DND-41 (cell line): ENCODE results near the gene TTLL4.

Experiments
- ATAC-seq: fragments of 200-7000 bp; cut with Tn5 transposase; 3 replicates; pipeline ENCODE4 v1.9.1; 2021; ENCODE audit warnings: low read depth; ENCODE audit not compliant: insufficient read depth
- DNase-seq: peaks from one replicate; pipeline ENCODE4 v3.0.0-alpha.2; 2020
- H2AFZ ChIP-seq: 2 replicates; pipeline ENCODE4 v1.6.0; 2012; ENCODE audit warnings: low read depth, low read length
- H3K27ac ChIP-seq: 2 replicates; pipeline ENCODE4 v1.5.1; 2012; ENCODE audit warnings: low read length, inconsistent platforms
- H3K27me3 ChIP-seq: fragments of 200-600 bp; sonication (generic); 2 replicates; pipeline ENCODE4 v1.6.0; 2012; ENCODE audit warnings: low read length, mild to moderate bottlenecking, inconsistent platforms; ENCODE audit not compliant: insufficient read depth, poor library complexity
- H3K36me3 ChIP-seq: 2 replicates; pipeline ENCODE4 v1.5.1; 2012; ENCODE audit warnings: low read length, inconsistent platforms; ENCODE audit not compliant: insufficient read depth
- H3K4me1 ChIP-seq: 2 replicates; pipeline ENCODE4 v1.5.1; 2012; ENCODE audit warnings: mild to moderate bottlenecking, low read length; ENCODE audit not compliant: insufficient read depth
- H3K4me2 ChIP-seq: 2 replicates; pipeline ENCODE4 v1.6.0; 2012; ENCODE audit warnings: mild to moderate bottlenecking, moderate library complexity, low read length, inconsistent platforms; ENCODE audit not compliant: insufficient read depth
- H3K4me3 ChIP-seq, 2 experiments: fragments of 200-600 bp in 1 of 2; shearing (Covaris generic) in 1 of 2; 2 replicates each; pipeline ENCODE4 v1.5.1; 2012 to 2016; ENCODE audit warnings: inconsistent platforms in 2 of 2, low read length in 2 of 2, mild to moderate bottlenecking in 2 of 2, low read depth in 1 of 2, moderate library complexity in 1 of 2
- H3K79me2 ChIP-seq: 2 replicates; pipeline ENCODE4 v1.6.0; 2012; ENCODE audit warnings: low read length, inconsistent platforms; ENCODE audit not compliant: insufficient read depth
- H3K9ac ChIP-seq: 2 replicates; pipeline ENCODE4 v1.6.0; 2012; ENCODE audit warnings: low read depth, mild to moderate bottlenecking, inconsistent platforms, low read length, moderate library complexity
- H3K9me3 ChIP-seq: 2 replicates; pipeline ENCODE4 v1.5.1; 2012; ENCODE audit warnings: low read length, moderate library complexity, mild to moderate bottlenecking, inconsistent platforms; ENCODE audit not compliant: insufficient read depth, severe bottlenecking
- H4K20me1 ChIP-seq: 2 replicates; pipeline ENCODE4 v1.6.0; 2012; ENCODE audit warnings: low read length; ENCODE audit not compliant: insufficient read depth
- EZH2 ChIP-seq: IDR thresholded peaks from 3 replicates; pipeline ENCODE4 v1.6.1; 2012; ENCODE audit warnings: borderline replicate concordance, low read depth, mild to moderate bottlenecking, moderate library complexity, low read length, inconsistent platforms; ENCODE audit not compliant: severe bottlenecking
- TF ChIP-seq, protein P1 (sequence below): IDR thresholded peaks from 2 replicates; pipeline ENCODE4 v1.5.1; 2012; ENCODE audit warnings: borderline replicate concordance, low read length, moderate library complexity, mild to moderate bottlenecking; ENCODE audit not compliant: poor library complexity, severe bottlenecking; ENCODE audit errors: extremely low read depth

The TTLL4 gene

DNA sequence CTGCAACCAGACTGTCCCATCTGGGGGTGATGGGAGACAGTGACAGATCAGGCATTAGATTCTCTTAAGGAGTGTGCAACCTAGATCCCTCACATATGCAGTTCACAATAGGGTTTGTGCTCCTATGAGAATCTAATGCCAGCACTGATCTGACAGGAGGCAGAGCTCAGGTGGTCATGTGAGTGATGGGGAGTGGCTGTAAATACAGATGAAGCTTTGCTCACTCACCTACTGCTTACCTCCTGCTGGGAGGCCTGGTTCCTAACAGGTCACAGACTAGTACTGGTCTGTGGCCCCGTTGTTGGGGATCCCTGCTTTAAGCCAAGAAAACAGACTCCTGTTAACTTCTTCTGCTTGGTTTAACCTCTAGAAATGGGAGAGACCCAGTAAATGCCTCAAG, 74.5 kb downstream of the TTLL4 start:
- H3K27me3 ChIP-seq: no peaks in the 10 kb centered on the region
- H3K4me3 ChIP-seq: no peak overlapping the region
- no peak overlapping the region for H3K9ac ChIP-seq
- no peaks in the 10 kb centered on the region for H3K79me2 ChIP-seq
- DNase-seq (no peak), ATAC-seq (no peak)
- H3K4me2 ChIP-seq: no peak overlapping the region
- TF ChIP-seq EZH2: no peak
- TF ChIP-seq, protein P1, sequence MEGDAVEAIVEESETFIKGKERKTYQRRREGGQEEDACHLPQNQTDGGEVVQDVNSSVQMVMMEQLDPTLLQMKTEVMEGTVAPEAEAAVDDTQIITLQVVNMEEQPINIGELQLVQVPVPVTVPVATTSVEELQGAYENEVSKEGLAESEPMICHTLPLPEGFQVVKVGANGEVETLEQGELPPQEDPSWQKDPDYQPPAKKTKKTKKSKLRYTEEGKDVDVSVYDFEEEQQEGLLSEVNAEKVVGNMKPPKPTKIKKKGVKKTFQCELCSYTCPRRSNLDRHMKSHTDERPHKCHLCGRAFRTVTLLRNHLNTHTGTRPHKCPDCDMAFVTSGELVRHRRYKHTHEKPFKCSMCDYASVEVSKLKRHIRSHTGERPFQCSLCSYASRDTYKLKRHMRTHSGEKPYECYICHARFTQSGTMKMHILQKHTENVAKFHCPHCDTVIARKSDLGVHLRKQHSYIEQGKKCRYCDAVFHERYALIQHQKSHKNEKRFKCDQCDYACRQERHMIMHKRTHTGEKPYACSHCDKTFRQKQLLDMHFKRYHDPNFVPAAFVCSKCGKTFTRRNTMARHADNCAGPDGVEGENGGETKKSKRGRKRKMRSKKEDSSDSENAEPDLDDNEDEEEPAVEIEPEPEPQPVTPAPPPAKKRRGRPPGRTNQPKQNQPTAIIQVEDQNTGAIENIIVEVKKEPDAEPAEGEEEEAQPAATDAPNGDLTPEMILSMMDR: no peak
- H3K4me1 ChIP-seq: no peaks in the 10 kb centered on the region
- H3K9me3 ChIP-seq: no peaks in the 10 kb centered on the region
- no peak overlapping the region for H2AFZ ChIP-seq
- H4K20me1 ChIP-seq: no peaks in the 10 kb centered on the region; the same call in 1 of the 2 replicates
- H3K36me3 ChIP-seq: no peaks in the 10 kb centered on the region
- no peak overlapping the region for H3K27ac ChIP-seq

DNA sequence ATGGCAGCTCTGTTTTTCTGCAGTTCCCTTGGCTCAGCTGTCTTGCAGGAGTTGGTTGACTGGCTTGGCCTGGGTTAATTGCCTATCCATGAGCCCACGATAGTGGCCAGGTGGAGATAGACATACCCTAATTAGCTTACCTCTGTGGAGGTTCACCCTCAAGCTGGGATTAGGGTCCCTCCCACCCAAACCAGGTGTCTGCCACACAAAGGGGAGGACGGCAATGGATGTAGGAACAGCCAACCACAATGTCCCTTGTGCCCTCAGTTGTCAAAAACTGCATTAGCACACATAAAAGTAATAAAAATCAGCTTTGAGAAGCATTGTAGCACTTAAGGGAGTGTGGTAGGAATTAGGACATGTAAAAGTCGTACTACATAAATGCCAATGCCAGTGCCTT, 75.5 kb downstream of the TTLL4 start:
- Histone ChIP-seq H3K9ac (no peak overlapping the region), H3K79me2 (no peaks in the 10 kb centered on the region), H3K4me1 (no peaks in the 10 kb centered on the region), H3K27me3 (no peaks in the 10 kb centered on the region), H4K20me1 (no peaks in the 10 kb centered on the region; the same call in 1 of the 2 replicates), H3K36me3 (no peaks in the 10 kb centered on the region), H3K4me3 (no peak overlapping the region), H3K4me2 (no peak overlapping the region), H2AFZ (no peak overlapping the region), H3K9me3 (no peaks in the 10 kb centered on the region), H3K27ac (no peak overlapping the region)
- ATAC-seq (no peak), DNase-seq (no peak)
- no peak for TF ChIP-seq EZH2
- TF ChIP-seq, protein P1: no peak

DNA sequence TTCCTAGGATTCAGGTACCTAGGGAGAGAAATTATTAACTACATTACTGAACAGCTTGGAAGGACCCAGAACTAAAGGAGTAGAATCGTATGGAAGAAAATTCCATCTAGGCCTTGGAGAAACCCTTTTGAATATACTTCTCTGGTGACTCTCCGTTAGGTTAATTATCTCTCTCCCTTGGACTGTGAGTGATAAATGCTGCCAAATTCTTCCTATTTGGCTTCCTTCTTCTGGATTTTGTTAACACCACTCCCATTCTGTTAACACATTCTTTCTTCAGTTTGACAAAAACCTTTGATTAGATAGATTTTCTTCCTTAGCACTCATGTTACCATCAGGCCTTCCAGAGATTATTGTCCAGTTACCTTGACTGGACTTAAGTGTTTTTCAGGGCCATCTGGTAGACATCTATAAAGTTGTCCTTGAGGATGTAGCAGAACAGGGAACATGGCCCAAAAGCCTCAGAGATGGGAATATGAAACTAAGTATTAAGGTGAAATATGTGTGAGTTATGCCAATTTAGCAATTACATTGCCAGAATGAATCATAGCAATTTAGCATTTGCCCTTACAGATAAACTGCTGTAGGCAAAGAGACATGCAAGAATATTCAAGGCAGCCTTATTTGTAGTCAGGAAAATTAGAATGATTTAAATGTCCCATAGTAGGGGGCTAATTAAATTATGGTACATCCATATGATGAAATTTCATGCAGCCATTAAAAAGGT, 78.1 kb downstream of the TTLL4 start:
- no peaks in the 10 kb centered on the region for H3K9me3 ChIP-seq
- H3K4me2 ChIP-seq: no peak overlapping the region
- DNase-seq (no peak), ATAC-seq (no peak)
- H4K20me1 ChIP-seq: no peaks in the 10 kb centered on the region; the same call in 1 of the 2 replicates
- no peak overlapping the region for H3K4me3 ChIP-seq
- TF ChIP-seq, protein P1: no peak
- no peak for TF ChIP-seq EZH2
- H3K79me2 ChIP-seq: no peaks in the 10 kb centered on the region
- no peak overlapping the region for H3K27ac ChIP-seq
- no peaks in the 10 kb centered on the region for H3K4me1 ChIP-seq
- H3K36me3 ChIP-seq: no peaks in the 10 kb centered on the region
- H3K9ac ChIP-seq: no peak overlapping the region
- H3K27me3 ChIP-seq: no peaks in the 10 kb centered on the region
- H2AFZ ChIP-seq: no peak overlapping the region
